DND-41 (cell line): ENCODE measurements around the gene CPLX1.

Source experiments
- ATAC-seq: fragments of 200-7000 bp; cut with Tn5 transposase; 3 replicates; pipeline ENCODE4 v1.9.1; 2021; ENCODE audit warnings: low read depth; ENCODE audit not compliant: insufficient read depth
- DNase-seq: peaks from one replicate; pipeline ENCODE4 v3.0.0-alpha.2; 2020
- H2AFZ ChIP-seq: 2 replicates; pipeline ENCODE4 v1.6.0; 2012; ENCODE audit warnings: low read depth, low read length
- H3K27ac ChIP-seq: 2 replicates; pipeline ENCODE4 v1.5.1; 2012; ENCODE audit warnings: low read length, inconsistent platforms
- H3K27me3 ChIP-seq: fragments of 200-600 bp; sonication (generic); 2 replicates; pipeline ENCODE4 v1.6.0; 2012; ENCODE audit warnings: low read length, mild to moderate bottlenecking, inconsistent platforms; ENCODE audit not compliant: insufficient read depth, poor library complexity
- H3K36me3 ChIP-seq: 2 replicates; pipeline ENCODE4 v1.5.1; 2012; ENCODE audit warnings: low read length, inconsistent platforms; ENCODE audit not compliant: insufficient read depth
- H3K4me1 ChIP-seq: 2 replicates; pipeline ENCODE4 v1.5.1; 2012; ENCODE audit warnings: mild to moderate bottlenecking, low read length; ENCODE audit not compliant: insufficient read depth
- H3K4me2 ChIP-seq: 2 replicates; pipeline ENCODE4 v1.6.0; 2012; ENCODE audit warnings: mild to moderate bottlenecking, moderate library complexity, low read length, inconsistent platforms; ENCODE audit not compliant: insufficient read depth
- H3K4me3 ChIP-seq, 2 experiments: fragments of 200-600 bp in 1 of 2; shearing (Covaris generic) in 1 of 2; 2 replicates each; pipeline ENCODE4 v1.5.1; 2012 to 2016; ENCODE audit warnings: inconsistent platforms in 2 of 2, low read length in 2 of 2, mild to moderate bottlenecking in 2 of 2, low read depth in 1 of 2, moderate library complexity in 1 of 2
- H3K79me2 ChIP-seq: 2 replicates; pipeline ENCODE4 v1.6.0; 2012; ENCODE audit warnings: low read length, inconsistent platforms; ENCODE audit not compliant: insufficient read depth
- H3K9ac ChIP-seq: 2 replicates; pipeline ENCODE4 v1.6.0; 2012; ENCODE audit warnings: low read depth, mild to moderate bottlenecking, inconsistent platforms, low read length, moderate library complexity
- H3K9me3 ChIP-seq: 2 replicates; pipeline ENCODE4 v1.5.1; 2012; ENCODE audit warnings: low read length, moderate library complexity, mild to moderate bottlenecking, inconsistent platforms; ENCODE audit not compliant: insufficient read depth, severe bottlenecking
- H4K20me1 ChIP-seq: 2 replicates; pipeline ENCODE4 v1.6.0; 2012; ENCODE audit warnings: low read length; ENCODE audit not compliant: insufficient read depth
- CTCF ChIP-seq: IDR thresholded peaks from 2 replicates; pipeline ENCODE4 v1.5.1; 2012; ENCODE audit warnings: borderline replicate concordance, low read length, moderate library complexity, mild to moderate bottlenecking; ENCODE audit not compliant: poor library complexity, severe bottlenecking; ENCODE audit errors: extremely low read depth
- EZH2 ChIP-seq: IDR thresholded peaks from 3 replicates; pipeline ENCODE4 v1.6.1; 2012; ENCODE audit warnings: borderline replicate concordance, low read depth, mild to moderate bottlenecking, moderate library complexity, low read length, inconsistent platforms; ENCODE audit not compliant: severe bottlenecking

CPLX1 gene

GRCh38 chr4:845836-846251, 19.9 kb upstream of the CPLX1 start:
- TF ChIP-seq CTCF (no peak), EZH2 (no peak)
- Histone ChIP-seq H3K4me3 (no peak overlapping the region), H2AFZ (no peak overlapping the region), H3K4me2 (no peak overlapping the region), H3K9ac (no peak overlapping the region), H3K9me3 (peaks cover 5% of the 10 kb centered on the region), H3K27me3 (no peaks in the 10 kb centered on the region), H3K79me2 (no peaks in the 10 kb centered on the region), H3K36me3 (peaks cover 41% of the 10 kb centered on the region), H3K4me1 (no peaks in the 10 kb centered on the region), H4K20me1 (no peaks in the 10 kb centered on the region), H3K27ac (no peak overlapping the region)
- DNase-seq, result no peak
- no peak for ATAC-seq

- no peak overlapping the region for H3K27ac ChIP-seq
- H3K9ac ChIP-seq, result no peak overlapping the region
- peaks cover 37% of the 10 kb centered on the region for H3K36me3 ChIP-seq
- H3K4me2 ChIP-seq, result no peak overlapping the region
- H3K4me1 ChIP-seq, result no peaks in the 10 kb centered on the region
- H3K79me2 ChIP-seq, result no peaks in the 10 kb centered on the region
- ATAC-seq (no peak), DNase-seq (no peak)
- H3K27me3 ChIP-seq, result no peaks in the 10 kb centered on the region
- H3K4me3 ChIP-seq, result no peak overlapping the region
- no peak for TF ChIP-seq CTCF
- TF ChIP-seq EZH2, result no peak
- no peak overlapping the region for H2AFZ ChIP-seq
- H3K9me3 ChIP-seq, result peaks cover 5% of the 10 kb centered on the region
- no peaks in the 10 kb centered on the region for H4K20me1 ChIP-seq
Measured at GRCh38 chr4:845233-845835, 19.4 kb upstream of the CPLX1 start.

GRCh38 chr4:844752-845232, 18.9 kb upstream of the CPLX1 start:
- no peaks in the 10 kb centered on the region for H4K20me1 ChIP-seq
- ATAC-seq, result no peak
- H2AFZ ChIP-seq, result no peak overlapping the region
- no peak overlapping the region for H3K27ac ChIP-seq
- peaks cover 5% of the 10 kb centered on the region for H3K9me3 ChIP-seq
- DNase-seq, result no peak
- peaks cover 32% of the 10 kb centered on the region for H3K36me3 ChIP-seq
- no peak overlapping the region for H3K9ac ChIP-seq
- H3K4me3 ChIP-seq, result no peak overlapping the region
- no peaks in the 10 kb centered on the region for H3K27me3 ChIP-seq
- no peaks in the 10 kb centered on the region for H3K4me1 ChIP-seq
- H3K4me2 ChIP-seq, result no peak overlapping the region
- H3K79me2 ChIP-seq, result no peaks in the 10 kb centered on the region
- TF ChIP-seq CTCF, result no peak
- TF ChIP-seq EZH2, result no peak
